Activated gamma-delta T cell (primary cell): ENCODE measurements around the gene RNF40.

Experiments used
- DNase-seq: peaks from one replicate; lab custom pipeline; 2025; lab: John Stamatoyannopoulos, UW

RNF40 gene

GRCh38 chr16:30740364-30741251, 21.5 kb upstream of the RNF40 start:
- DNase-seq: no peak

GRCh38 chr16:30741461-30741914, 20.6 kb upstream of the RNF40 start:
- DNase-seq: no peak

GRCh38 chr16:30743716-30744115, 18.4 kb upstream of the RNF40 start:
- DNase-seq: no peak

- DNase-seq: no peak
Observed at GRCh38 chr16:30744183-30744582, 17.9 kb upstream of the RNF40 start.

- no peak for DNase-seq
Observed at GRCh38 chr16:30745082-30745481, 17.0 kb upstream of the RNF40 start.

- no peak for DNase-seq
Observed at GRCh38 chr16:30746638-30747175, 15.4 kb upstream of the RNF40 start.

GRCh38 chr16:30747331-30747730, 14.8 kb upstream of the RNF40 start:
- no peak for DNase-seq

- peak; percentile 95 for DNase-seq
Observed at GRCh38 chr16:30747799-30748633, 14.1 kb upstream of the RNF40 start, which contains the start of gene PHKG2. TSS of gene PHKG2 (plus strand) at chr16:30748425. CDS start at chr16:30748821, 396 bp downstream.

GRCh38 chr16:30748634-30749445, 13.3 kb upstream of the RNF40 start:
- peak; percentile 56 for DNase-seq

- DNase-seq: no peak
Observed at GRCh38 chr16:30750201-30750600, 11.9 kb upstream of the RNF40 start.

- no peak for DNase-seq
Observed at GRCh38 chr16:30750876-30751465, 11.2 kb upstream of the RNF40 start.

GRCh38 chr16:30753596-30753995, 8.5 kb upstream of the RNF40 start:
- no peak for DNase-seq

GRCh38 chr16:30755955-30756780, 6.0 kb upstream of the RNF40 start:
- DNase-seq: no peak

- DNase-seq: no peak
Observed at GRCh38 chr16:30756781-30757100, 5.4 kb upstream of the RNF40 start.

GRCh38 chr16:30757316-30757715, 4.8 kb upstream of the RNF40 start:
- DNase-seq: no peak

GRCh38 chr16:30758988-30759491, 3.1 kb upstream of the RNF40 start:
- no peak for DNase-seq

- no peak for DNase-seq
Observed at GRCh38 chr16:30760001-30760559, 2.0 kb upstream of the RNF40 start.

GRCh38 chr16:30760577-30761426, 1.3 kb upstream of the RNF40 start:
- no peak for DNase-seq

- DNase-seq: peak; percentile 32
Observed at GRCh38 chr16:30761427-30761927, 645 bp upstream of the RNF40 start.
